HG03097 (cell line): ENCODE measurements around the gene SH3RF2.

Experiments used
- ATAC-seq: cut with Tn5 transposase; IDR thresholded peaks from one replicate; pipeline ENCODE4 v1.9.1; 2021; ENCODE audit not compliant: unreplicated experiment, low FRiP score

SH3RF2 gene

GRCh38 chr5:146112476-146112875 lies 176.1 kb downstream of the SH3RF2 start:
- no peak for ATAC-seq
